Measurements from ENCODE around the gene KCNIP4. TPM values are rescaled to one million over a fixed set of nuclear protein-coding genes. Genes with fewer than 3 reads are reported as not detected.

The KCNIP4 gene
- polyA plus RNA-seq, 1 donor (not counting 4 experiments of a cell fraction or from before 2014, with no cell fraction given): 0.07 TPM

DNA sequence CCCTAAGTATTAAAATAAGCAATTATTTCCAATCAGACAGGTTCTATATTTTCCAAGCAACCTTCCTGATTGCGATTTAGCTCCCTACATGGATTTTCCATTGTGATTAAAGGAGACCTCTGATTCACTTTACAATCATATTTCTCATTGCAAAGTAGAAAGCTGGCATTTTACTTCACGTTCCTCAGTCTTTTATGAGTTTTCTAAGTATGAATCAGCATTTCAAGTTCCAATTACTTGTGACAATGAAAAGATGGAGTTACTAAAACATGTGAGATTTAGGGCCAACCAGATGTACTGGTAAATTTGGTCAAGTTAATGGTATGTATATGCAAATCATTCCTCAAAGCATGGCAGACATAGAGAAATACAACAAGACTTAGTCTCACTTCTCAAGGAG is 206.2 kb downstream of the KCNIP4 start:
- H3K27me3 ChIP-seq (ENCODE audit: control insufficient read depth, extremely low read depth, insufficient read depth, low read length): no peaks in the 10 kb centered on the region
- H3K4me3 ChIP-seq (ENCODE audit: control insufficient read depth in 2 of 3, extremely low read depth in 1 of 3, insufficient read depth in 2 of 3, low read depth in 1 of 3, low read length in 3 of 3): no peak overlapping the region
- H3K36me3 ChIP-seq (ENCODE audit: control insufficient read depth in 2 of 2, extremely low read depth in 1 of 2, insufficient read depth in 2 of 2, low read length in 2 of 2): no peaks in the 10 kb centered on the region
- H3K9me1 ChIP-seq (ENCODE audit: control insufficient read depth, extremely low read depth, insufficient read depth, low read length): no peaks in the 10 kb centered on the region
- H2AFZ ChIP-seq (ENCODE audit: control insufficient read depth, low read length): no peak overlapping the region
- no peaks in the 10 kb centered on the region for H3K4me1 ChIP-seq (ENCODE audit: control insufficient read depth, extremely low read depth, insufficient read depth, low read length)
- no peaks in the 10 kb centered on the region for H3K9me3 ChIP-seq (ENCODE audit: control insufficient read depth, low read depth, low read length)
- H3K4me2 ChIP-seq (ENCODE audit: control insufficient read depth, extremely low read depth, insufficient read depth, low read depth, low read length): no peak overlapping the region
- FAIRE-seq (no peak), DNase-seq (ENCODE audit: low read depth, low spot score) (no peak)
- H4K20me1 ChIP-seq (ENCODE audit: control insufficient read depth, extremely low read depth, insufficient read depth, low read length): no peaks in the 10 kb centered on the region
- H3K9ac ChIP-seq (ENCODE audit: control insufficient read depth, extremely low read depth, insufficient read depth, low read length): no peak overlapping the region
- TF ChIP-seq, protein P1, sequence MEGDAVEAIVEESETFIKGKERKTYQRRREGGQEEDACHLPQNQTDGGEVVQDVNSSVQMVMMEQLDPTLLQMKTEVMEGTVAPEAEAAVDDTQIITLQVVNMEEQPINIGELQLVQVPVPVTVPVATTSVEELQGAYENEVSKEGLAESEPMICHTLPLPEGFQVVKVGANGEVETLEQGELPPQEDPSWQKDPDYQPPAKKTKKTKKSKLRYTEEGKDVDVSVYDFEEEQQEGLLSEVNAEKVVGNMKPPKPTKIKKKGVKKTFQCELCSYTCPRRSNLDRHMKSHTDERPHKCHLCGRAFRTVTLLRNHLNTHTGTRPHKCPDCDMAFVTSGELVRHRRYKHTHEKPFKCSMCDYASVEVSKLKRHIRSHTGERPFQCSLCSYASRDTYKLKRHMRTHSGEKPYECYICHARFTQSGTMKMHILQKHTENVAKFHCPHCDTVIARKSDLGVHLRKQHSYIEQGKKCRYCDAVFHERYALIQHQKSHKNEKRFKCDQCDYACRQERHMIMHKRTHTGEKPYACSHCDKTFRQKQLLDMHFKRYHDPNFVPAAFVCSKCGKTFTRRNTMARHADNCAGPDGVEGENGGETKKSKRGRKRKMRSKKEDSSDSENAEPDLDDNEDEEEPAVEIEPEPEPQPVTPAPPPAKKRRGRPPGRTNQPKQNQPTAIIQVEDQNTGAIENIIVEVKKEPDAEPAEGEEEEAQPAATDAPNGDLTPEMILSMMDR (optimal IDR thresholded peaks at IDR 0.05 in 1 of 3, IDR thresholded peaks at IDR 0.05 in 1 of 3, conservative IDR thresholded peaks at IDR 0.05 in 1 of 3; ENCODE audit: extremely low read depth in 1 of 3, insufficient read depth in 2 of 3, low read length in 3 of 3): no peak
- TF ChIP-seq EZH2 (IDR thresholded peaks at IDR 0.05; ENCODE audit: low read length): no peak
- no peaks in the 10 kb centered on the region for H3K79me2 ChIP-seq (ENCODE audit: control insufficient read depth, insufficient read depth, low read length)
- H3K27ac ChIP-seq (ENCODE audit: control insufficient read depth, insufficient read depth, low read length): no peak overlapping the region
- dilution Hi-C loops (cut with MboI; ENCODE audit: extremely low pct_ligation_motif_present, low sequenced_read_pairs): no loop called here

DNA sequence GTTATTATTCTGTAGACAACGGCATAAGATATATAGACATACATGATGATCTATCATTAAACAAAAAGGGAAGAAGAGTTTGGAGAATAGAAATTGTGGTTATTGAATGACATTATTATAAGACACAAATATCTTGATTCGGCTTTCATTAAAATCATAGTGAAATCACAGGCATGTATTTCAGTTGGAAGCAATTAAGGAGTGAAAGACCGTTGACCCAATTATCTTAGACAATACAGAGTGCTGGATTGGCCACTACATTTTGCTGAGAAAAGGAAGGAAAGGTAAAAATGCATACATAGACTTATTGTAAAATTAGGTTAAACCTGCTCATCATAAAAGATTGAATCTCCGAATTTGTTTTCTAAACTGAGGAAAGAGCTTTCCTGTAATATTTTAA is 209.8 kb downstream of the KCNIP4 start:
- Histone ChIP-seq H3K4me3 (ENCODE audit: control insufficient read depth in 2 of 3, extremely low read depth in 1 of 3, insufficient read depth in 2 of 3, low read depth in 1 of 3, low read length in 3 of 3) (no peak overlapping the region), H3K79me2 (ENCODE audit: control insufficient read depth, insufficient read depth, low read length) (no peaks in the 10 kb centered on the region), H4K20me1 (ENCODE audit: control insufficient read depth, extremely low read depth, insufficient read depth, low read length) (no peaks in the 10 kb centered on the region), H3K27ac (ENCODE audit: control insufficient read depth, insufficient read depth, low read length) (no peak overlapping the region), H3K9ac (ENCODE audit: control insufficient read depth, extremely low read depth, insufficient read depth, low read length) (no peak overlapping the region), H3K27me3 (ENCODE audit: control insufficient read depth, extremely low read depth, insufficient read depth, low read length) (no peaks in the 10 kb centered on the region), H3K4me1 (ENCODE audit: control insufficient read depth, extremely low read depth, insufficient read depth, low read length) (no peaks in the 10 kb centered on the region), H3K9me3 (ENCODE audit: control insufficient read depth, low read depth, low read length) (no peaks in the 10 kb centered on the region), H3K4me2 (ENCODE audit: control insufficient read depth, extremely low read depth, insufficient read depth, low read depth, low read length) (no peak overlapping the region), H2AFZ (ENCODE audit: control insufficient read depth, low read length) (no peak overlapping the region), H3K36me3 (ENCODE audit: control insufficient read depth in 2 of 2, extremely low read depth in 1 of 2, insufficient read depth in 2 of 2, low read length in 2 of 2) (no peaks in the 10 kb centered on the region), H3K9me1 (ENCODE audit: control insufficient read depth, extremely low read depth, insufficient read depth, low read length) (no peaks in the 10 kb centered on the region)
- TF ChIP-seq, protein P1 (optimal IDR thresholded peaks at IDR 0.05 in 1 of 3, IDR thresholded peaks at IDR 0.05 in 1 of 3, conservative IDR thresholded peaks at IDR 0.05 in 1 of 3; ENCODE audit: extremely low read depth in 1 of 3, insufficient read depth in 2 of 3, low read length in 3 of 3): no peak
- no peak for TF ChIP-seq EZH2 (IDR thresholded peaks at IDR 0.05; ENCODE audit: low read length)
- FAIRE-seq (no peak), DNase-seq (ENCODE audit: low read depth, low spot score) (no peak)
- dilution Hi-C loops (cut with MboI; ENCODE audit: extremely low pct_ligation_motif_present, low sequenced_read_pairs): no loop called here

All from keratinocyte (primary cell).